GM04504 (cell line): ENCODE results near the gene FAM193B.
"Not testable (repeated sequence)": the region's sequence is repeated elsewhere in the genome, so short reads cannot be mapped to it uniquely, and the experiment has no call there.

Source experiments
- DNase-seq: peaks from one replicate; pipeline ENCODE4 v3.0.0-alpha.2; 2012; ENCODE audit warnings: low read depth

Gene FAM193B

DNA sequence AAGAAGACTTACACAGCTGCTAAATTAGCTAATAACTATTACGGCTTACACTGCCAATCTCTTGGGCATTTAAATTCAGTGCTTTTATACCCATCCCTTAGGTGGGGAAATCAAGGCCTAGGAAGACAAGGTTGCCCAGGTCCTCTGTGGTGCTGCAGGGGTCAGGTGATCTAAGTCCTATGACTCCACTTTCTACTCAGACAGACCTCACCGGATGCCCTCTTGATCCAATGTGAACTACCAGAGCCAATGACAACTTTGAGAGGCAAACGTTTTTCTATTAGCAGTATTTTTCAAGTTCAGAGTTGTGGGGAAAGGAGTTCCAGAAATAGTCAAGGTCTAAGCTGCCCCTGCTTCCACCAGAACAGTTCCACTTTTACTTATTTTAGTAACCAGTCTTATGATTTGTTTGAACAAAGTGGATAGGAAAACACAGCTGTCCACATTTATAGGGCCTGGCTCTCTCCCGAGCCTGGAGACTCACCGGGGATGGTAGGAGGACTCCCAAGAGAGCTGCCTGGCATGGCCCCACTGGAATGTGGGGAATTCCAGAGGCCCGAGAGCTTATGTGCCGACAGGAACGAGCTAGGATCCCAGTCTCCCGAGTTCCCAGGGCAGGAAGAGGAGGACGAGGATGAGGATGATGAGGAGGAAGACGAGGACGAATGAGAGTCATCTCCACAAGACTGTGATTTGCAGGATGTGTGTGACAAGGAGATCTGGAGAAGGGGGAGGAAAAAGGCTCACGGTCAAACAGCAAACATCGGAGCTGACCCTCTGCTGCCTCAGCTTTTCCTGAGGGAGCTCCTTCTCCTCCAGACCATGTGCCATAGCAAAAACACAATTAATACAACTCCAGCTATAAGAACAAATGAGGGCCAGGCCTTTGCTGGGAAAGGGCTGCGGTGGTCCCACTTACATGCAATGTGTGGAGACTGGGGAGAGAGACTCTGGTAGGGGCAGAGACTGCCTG lies 16.7 kb downstream of the FAM193B start:
- peak; percentile 84 for DNase-seq

- DNase-seq: no peak
These were observed 18.0 kb downstream of the FAM193B start for GRCh38 chr5:177536386-177536785.

- DNase-seq: no peak
These were observed 19.2 kb downstream of the FAM193B start for GRCh38 chr5:177535125-177535524.

GRCh38 chr5:177534433-177534832 lies 19.9 kb downstream of the FAM193B start:
- DNase-seq: not testable (repeated sequence)

GRCh38 chr5:177531209-177531940 lies 23.0 kb downstream of the FAM193B start:
- DNase-seq: no peak

- DNase-seq: no peak
These were observed 23.7 kb downstream of the FAM193B start for GRCh38 chr5:177530638-177531037.

DNA sequence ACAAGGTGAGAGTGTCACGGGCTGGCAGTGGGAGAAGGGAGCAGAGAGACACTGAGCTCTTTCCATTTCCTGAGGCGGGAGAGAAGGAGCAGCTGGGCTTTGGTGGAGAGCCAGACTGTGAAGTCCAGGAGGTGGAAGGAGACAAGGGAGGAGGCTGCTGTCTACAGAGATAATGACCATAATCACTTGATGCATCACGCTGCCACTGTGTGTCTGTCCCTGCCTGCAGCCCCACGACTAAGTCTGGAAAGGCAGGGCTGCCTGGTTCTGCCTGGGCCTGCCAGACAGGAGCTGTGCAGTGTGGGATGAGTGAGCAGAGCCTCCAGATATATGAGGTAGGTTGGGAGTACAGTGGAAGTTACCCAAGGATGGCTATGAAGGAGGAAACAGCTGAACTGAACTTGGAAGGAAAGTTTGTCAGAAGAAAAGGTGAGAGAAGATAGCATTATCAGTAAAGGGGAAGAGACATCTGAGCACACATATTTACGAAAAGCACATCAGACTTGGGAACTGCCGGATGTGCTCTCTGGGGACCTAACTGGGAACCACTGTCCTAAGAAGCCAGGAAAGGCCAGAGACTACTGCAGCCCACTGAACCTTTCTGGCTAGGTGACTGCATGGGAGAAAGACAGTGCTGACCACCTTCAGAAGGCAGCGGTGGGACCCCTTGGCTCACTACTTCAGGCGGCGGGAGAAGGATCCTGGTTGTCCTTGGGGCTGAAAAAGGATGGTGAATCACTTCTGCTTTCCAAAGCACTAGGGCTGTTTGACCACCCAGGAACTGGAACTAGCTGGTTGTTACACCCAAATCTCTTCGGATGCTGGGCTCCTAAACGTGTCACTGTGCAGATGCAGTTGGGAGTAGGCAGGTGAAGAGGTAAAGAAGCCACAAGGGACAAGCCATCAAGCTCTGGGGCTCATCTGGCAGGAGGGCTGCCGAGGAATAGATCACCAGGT lies 24.8 kb downstream of the FAM193B start:
- no peak for DNase-seq

DNA sequence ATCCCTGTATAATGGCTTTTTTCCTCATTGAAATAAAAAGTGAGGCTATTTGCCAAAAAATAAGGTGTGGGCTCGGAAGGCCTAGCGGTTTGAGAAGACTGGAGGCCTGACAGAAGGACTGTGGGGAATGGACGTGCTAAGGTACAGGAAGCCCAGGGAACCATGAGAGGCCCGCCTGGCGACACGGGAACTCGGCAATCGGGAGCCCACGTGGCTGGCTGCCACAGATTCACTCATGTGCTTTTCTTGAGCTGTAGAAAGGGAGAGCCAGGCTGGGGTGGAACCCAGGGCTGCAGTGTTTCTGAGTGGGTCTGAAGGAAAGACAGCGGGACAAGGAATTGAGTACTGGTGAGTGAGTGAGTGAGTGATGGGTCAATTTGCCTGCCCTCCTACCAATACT lies 25.7 kb downstream of the FAM193B start:
- no peak for DNase-seq

- DNase-seq: no peak
These were observed 26.8 kb downstream of the FAM193B start for GRCh38 chr5:177527595-177527994.

DNA sequence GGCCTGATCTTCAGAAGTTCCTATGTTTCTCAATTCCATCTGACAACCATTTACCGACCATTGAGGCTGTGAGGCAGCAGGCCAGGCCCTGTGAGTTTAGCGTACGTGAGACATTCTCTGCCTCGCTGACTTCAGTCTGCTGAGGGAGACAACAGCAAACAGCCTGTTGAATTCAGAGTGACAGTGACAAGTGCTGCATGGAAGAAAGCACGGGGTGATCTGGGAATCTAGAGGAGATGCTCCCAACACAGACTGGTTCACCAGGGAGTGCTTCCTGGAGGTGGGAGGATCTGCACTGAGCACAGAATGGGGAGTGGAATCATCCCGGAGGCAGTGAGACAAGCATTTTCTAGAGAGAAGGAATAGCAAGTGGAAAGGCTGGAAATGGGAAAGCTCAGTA lies 27.6 kb downstream of the FAM193B start:
- no peak for DNase-seq

DNA sequence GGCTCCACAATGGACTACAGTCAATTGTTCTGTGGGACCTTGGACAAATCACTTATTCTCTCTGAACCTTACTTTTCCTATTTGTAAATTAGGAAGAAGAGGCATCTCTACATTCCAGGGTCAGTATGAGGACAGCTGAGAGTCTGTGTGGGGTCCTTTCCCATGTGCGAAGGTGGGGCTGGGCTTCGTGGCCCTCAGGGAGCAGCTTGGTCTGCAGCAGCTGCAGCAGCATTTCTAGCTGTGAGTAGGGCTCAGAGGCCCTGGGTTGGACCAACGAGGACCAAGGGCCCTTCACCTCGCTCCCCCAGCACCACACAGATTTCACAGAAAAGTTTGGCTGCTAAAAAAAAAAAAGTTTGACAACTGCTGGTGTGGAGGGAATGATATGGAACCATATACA lies 28.2 kb downstream of the FAM193B start:
- no peak for DNase-seq

GRCh38 chr5:177524941-177525655 lies 29.3 kb downstream of the FAM193B start:
- DNase-seq: no peak

- no peak for DNase-seq
These were observed 29.8 kb downstream of the FAM193B start for GRCh38 chr5:177524539-177524900.

DNA sequence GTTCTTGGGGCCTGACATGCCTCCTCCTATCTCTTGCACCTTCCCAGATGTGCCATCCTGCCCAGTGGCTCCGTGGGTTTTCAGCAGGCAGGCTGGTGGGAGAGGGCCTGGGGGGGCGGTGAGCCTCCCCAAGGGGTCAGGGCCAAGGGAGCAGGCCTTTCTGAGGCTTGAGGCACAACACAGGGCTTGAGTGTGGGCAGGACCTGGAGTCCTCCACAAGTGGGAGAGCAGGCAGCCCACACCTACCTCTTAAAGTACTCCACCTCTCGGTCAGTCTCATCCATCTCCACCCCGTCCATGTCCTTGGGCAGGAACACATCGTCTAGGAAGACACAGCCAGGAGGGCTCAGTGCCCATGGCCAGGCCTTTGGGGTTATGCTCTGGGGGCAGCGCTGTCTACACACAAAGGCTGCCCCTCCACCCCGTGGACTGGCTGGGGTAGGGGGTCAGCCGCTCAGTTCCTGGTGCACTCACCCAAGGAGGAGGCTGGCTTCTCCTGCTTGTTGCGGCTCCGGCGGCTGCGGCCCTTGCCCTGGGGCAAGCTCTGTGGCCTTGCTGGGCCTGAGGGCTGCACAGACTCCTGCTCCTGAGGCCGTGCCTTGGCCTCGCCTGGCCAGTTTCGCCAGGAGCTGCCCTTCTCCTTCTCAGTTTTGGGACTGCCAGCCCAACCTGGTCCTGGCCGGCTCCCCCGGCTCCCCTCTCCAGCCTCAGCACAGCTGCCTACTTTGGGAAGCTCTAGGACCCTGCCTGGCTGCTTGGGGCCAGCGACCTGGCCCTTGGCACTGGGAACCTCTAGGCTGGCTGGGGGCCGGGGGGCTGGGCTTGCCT lies 30.4 kb downstream of the FAM193B start:
- no peak for DNase-seq

DNA sequence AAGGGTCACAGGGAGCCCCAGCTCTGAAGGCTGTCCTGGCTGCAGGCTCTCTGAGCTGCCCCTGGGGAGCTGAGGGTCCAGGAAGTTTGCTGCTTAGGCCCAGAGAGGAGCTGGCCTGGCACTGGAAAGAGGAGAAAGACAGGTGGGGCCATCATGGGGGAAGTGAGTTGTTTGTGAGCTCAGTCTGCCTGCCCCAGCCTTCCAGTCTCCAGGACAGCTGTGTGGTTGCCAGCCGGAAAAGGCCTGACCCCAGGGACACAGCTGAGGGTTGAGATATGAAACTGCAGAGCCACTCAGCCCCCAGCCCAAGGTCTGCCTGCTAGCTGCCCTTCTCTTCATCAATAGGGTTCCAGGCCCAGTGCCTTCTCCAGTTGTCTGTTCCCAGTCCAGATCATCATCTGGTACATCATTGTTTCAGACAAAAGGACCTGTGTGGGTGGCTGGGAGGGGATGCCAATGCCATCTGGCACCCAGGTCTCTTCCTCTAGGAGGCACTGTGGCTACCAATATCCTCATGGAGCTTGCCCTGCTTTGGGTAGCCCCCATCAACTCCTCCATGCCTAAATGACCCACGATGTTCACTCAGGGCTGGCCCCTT lies 33.3 kb downstream of the FAM193B start:
- DNase-seq: no peak

DNA sequence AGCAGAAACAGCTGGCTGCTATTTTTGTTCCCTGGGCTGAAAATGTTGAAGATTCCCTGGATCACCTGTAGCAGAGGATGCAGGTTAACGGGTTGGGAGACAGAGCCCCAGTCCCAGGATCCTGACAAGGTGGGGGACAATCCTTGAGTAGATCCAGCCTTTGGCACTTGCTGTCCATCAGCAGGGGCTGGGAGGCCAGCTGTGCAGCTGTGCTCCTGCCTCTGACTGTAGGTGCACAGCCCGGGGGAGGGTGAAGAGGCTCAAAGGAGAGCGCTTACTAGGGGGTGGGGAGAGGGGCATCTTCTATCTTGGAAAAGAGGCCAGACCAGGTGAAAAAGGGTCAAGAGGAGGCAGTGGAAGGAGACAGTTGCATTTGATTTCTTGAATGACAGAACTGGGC lies 34.1 kb downstream of the FAM193B start:
- no peak for DNase-seq

DNA sequence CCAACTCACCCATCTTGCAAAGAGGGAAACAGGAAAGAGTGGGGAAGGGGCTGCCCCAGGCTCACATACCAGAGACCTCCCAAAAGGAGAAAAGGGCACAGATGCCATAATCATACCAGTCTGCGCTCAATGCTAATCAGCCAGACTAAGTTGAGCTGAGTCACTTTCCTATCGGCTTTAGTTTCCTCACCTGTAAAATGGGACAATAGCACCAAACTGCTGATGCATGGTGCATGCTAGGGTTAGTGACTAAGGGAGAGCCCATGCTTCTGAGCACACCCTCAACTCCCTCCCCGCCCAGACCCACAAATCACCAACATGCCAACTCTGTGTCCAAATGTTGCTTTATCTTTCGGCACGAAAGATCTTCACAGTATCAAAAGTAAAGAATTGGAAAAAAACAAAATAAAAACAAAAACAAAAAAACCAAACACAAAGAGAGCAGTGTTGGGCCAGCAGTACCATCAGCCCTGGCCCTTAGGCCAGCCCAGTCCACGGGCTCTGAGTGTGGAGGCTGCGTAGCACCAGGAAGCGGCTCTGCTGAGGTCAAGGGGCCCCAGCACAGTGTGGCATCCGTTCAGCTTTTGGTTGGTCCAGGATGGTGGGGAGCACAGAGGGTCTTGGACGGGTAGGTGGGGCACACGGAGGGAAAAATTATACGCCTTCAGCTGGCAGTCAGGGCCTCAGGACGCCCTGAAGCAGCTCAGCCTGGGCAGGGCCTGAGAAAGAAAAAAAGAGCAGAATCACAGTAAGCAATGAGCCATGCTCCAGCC lies 34.7 kb downstream of the FAM193B start:
- no peak for DNase-seq

DNA sequence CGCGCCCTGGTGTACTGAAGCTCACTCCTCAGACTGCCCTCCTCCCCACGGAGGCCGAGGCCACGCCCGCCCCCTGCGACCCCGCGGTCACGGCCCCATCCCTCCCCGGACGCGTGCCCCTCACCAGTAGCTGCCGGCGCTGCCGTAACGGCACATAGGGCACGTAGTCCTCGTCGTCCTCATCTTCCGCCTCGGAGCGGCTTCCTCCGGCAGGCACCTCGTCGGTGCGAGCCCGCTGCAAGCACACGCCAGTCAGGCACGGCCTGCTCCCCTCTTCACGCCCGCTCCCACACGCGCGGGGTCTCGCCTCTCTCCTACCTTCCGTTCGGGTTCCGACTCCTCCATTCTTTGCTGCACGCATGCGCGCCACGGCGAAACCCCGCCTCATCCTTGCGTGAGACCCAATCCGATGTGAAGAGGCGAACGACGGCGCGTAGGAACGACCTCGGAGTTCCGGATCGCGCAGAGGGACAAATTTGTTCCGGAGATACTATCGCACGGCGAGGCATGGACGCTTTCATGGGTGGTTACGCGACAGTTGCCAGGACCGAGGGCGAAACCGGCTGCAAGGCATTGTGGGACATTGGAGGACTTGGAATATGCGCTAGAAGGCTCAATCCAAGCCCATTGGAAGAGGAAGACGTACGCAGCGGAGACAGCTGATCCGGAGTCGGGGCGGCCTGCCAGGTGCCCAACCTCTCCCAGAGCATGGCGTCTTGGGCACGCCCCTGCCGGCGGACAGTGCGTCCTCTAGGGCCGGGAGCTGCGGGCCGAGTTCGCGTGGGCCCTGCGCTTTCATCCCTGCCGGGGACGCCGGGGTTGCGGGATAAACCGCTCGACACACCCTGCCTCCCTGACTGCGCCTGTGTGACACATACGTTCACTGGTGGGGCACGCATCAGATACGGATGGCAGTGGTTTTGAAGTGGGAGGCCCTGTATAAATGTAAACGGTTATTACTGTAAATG lies 37.5 kb downstream of the FAM193B start, which contains the start of gene DDX41:
Gene DDX41, minus strand, starts transcription at position 361 of the 968 bp plus-strand sequence. Its CDS starts 16 bp downstream, at position 345.
- DNase-seq: peak; percentile 99
